AG04450 (cell line): ENCODE data around the gene RTTN. TPM values are rescaled to one million over a fixed set of nuclear protein-coding genes. Genes with fewer than 3 reads are reported as not detected.

Experiments used
- CTCF ChIA-PET: fragments of 300-600, 350-600 bp; formaldehyde crosslinking; extraction: SDS; loops from one replicate; lab custom pipeline; 2022; ENCODE audit warnings: antibody characterized with exemption, inconsistent platforms; lab: Charles Lee
- POLR2A ChIA-PET: fragments of 350-600 bp; formaldehyde crosslinking; extraction: SDS; loops from one replicate; lab custom pipeline; 2021; ENCODE audit warnings: antibody characterized with exemption, inconsistent platforms; lab: Yijun Ruan, JAX
- DNase-seq: peaks from one replicate; pipeline ENCODE4 v3.0.0-alpha.2; 2011; ENCODE audit warnings: low read depth, low spot score
- H3K27ac ChIP-seq: one replicate; pipeline ENCODE4 v1.5.1; 2012; ENCODE audit warnings: low read depth, low read length, control low read depth
- H3K27me3 ChIP-seq: one replicate; pipeline ENCODE4 v1.6.0; 2012; ENCODE audit warnings: low read length; ENCODE audit not compliant: control insufficient read depth, insufficient read depth
- H3K4me3 ChIP-seq: 2 replicates; pipeline ENCODE4 v1.5.1; 2011; ENCODE audit warnings: mild to moderate bottlenecking, low read depth, low read length, control low read depth
- H3K9me3 ChIP-seq: 2 replicates; pipeline ENCODE4 v1.5.1; 2012; ENCODE audit warnings: low read length; ENCODE audit not compliant: control insufficient read depth, insufficient read depth
- CTCF ChIP-seq: IDR thresholded peaks from 2 replicates; pipeline ENCODE4 v1.5.1; 2011; ENCODE audit warnings: low read depth, low read length, control low read depth, inconsistent platforms
- polyA plus RNA-seq: library from polyadenylated mRNA; depleted of rRNA; stranded (reverse); fragments of >200 nt; gene quantifications from 2 replicates; pipeline ENCODE4 v1.2.3, GENCODE V29; 2011

Gene RTTN
- polyA plus RNA-seq, 1 experiment: 4.6 TPM

- H3K9me3 ChIP-seq: no peaks in the 10 kb centered on the region
- no peak overlapping the region for H3K27ac ChIP-seq
- ChIA-PET POLR2A (no interaction called here), CTCF (no interaction called here)
- DNase-seq: no peak
- TF ChIP-seq CTCF: no peak
- H3K4me3 ChIP-seq: no peak overlapping the region
- H3K27me3 ChIP-seq: no peaks in the 10 kb centered on the region
Measured at GRCh38 chr18:69963196-69963595, 242.3 kb downstream of the RTTN start.

GRCh38 chr18:69961718-69962117 lies 243.8 kb downstream of the RTTN start:
- no peak for TF ChIP-seq CTCF
- POLR2A ChIA-PET: no interaction called here
- no peak for DNase-seq
- Histone ChIP-seq H3K4me3 (no peak overlapping the region), H3K9me3 (no peaks in the 10 kb centered on the region), H3K27me3 (no peaks in the 10 kb centered on the region), H3K27ac (no peak overlapping the region)
- CTCF ChIA-PET: no interaction called here

GRCh38 chr18:69958422-69958821 lies 247.1 kb downstream of the RTTN start:
- no peak overlapping the region for H3K27ac ChIP-seq
- H3K27me3 ChIP-seq: no peaks in the 10 kb centered on the region
- ChIA-PET POLR2A (no interaction called here), CTCF (no interaction called here)
- no peaks in the 10 kb centered on the region; the same call in 1 of the 2 replicates for H3K9me3 ChIP-seq
- H3K4me3 ChIP-seq: no peak overlapping the region
- TF ChIP-seq CTCF: no peak
- no peak for DNase-seq

GRCh38 chr18:69957747-69958146 lies 247.7 kb downstream of the RTTN start:
- ChIA-PET POLR2A (no interaction called here), CTCF (no interaction called here)
- H3K27ac ChIP-seq: no peak overlapping the region
- H3K4me3 ChIP-seq: no peak overlapping the region
- no peaks in the 10 kb centered on the region for H3K27me3 ChIP-seq
- no peaks in the 10 kb centered on the region; the same call in 1 of the 2 replicates for H3K9me3 ChIP-seq
- DNase-seq: no peak
- no peak for TF ChIP-seq CTCF

GRCh38 chr18:69956665-69957620 lies 248.5 kb downstream of the RTTN start:
- H3K4me3 ChIP-seq: no peak overlapping the region
- DNase-seq: no peak
- ChIA-PET POLR2A (no interaction called here), CTCF (no interaction called here)
- no peak overlapping the region for H3K27ac ChIP-seq
- no peaks in the 10 kb centered on the region; the same call in 1 of the 2 replicates for H3K9me3 ChIP-seq
- H3K27me3 ChIP-seq: no peaks in the 10 kb centered on the region
- TF ChIP-seq CTCF: no peak
